Measurements from ENCODE around the gene ARL3.

Gene ARL3

GRCh38 chr10:102665904-102666509, 48.2 kb downstream of the ARL3 start:
- peaks cover 21% of the 10 kb centered on the region for H3K4me1 ChIP-seq (ENCODE audit: insufficient read depth, insufficient read length)
- DNase-seq (ENCODE audit: low read depth, low spot score) = no peak
- no peaks in the 10 kb centered on the region for H3K36me3 ChIP-seq (ENCODE audit: insufficient read depth, insufficient read length, low read length)
- no peak overlapping the region for H3K9ac ChIP-seq (ENCODE audit: insufficient read length, low read depth)
- TF ChIP-seq SUZ12 (IDR thresholded peaks at IDR 0.05; ENCODE audit: extremely low read depth, insufficient read depth, insufficient read length) (no peak), ZNF274 (IDR thresholded peaks at IDR 0.05; ENCODE audit: low read depth, low read length) (no peak), YY1 (IDR thresholded peaks at IDR 0.05; ENCODE audit: insufficient read depth, insufficient read length) (no peak)
- no peaks in the 10 kb centered on the region for H3K9me3 ChIP-seq (ENCODE audit: insufficient read depth, low read length)
- no peak overlapping the region for H3K4me3 ChIP-seq (ENCODE audit: insufficient read length, low read depth)
- no peaks in the 10 kb centered on the region for H3K27me3 ChIP-seq (ENCODE audit: insufficient read depth, insufficient read length)

- H3K9me3 ChIP-seq (ENCODE audit: insufficient read depth, low read length) = no peaks in the 10 kb centered on the region
- H3K27me3 ChIP-seq (ENCODE audit: insufficient read depth, insufficient read length) = no peaks in the 10 kb centered on the region
- DNase-seq (ENCODE audit: low read depth, low spot score) = no peak
- H3K4me1 ChIP-seq (ENCODE audit: insufficient read depth, insufficient read length) = peaks cover 18% of the 10 kb centered on the region
- H3K36me3 ChIP-seq (ENCODE audit: insufficient read depth, insufficient read length, low read length) = peaks cover 26% of the 10 kb centered on the region
- H3K4me3 ChIP-seq (ENCODE audit: insufficient read length, low read depth) = no peak overlapping the region
- H3K9ac ChIP-seq (ENCODE audit: insufficient read length, low read depth) = no peak overlapping the region
- TF ChIP-seq ZNF274 (IDR thresholded peaks at IDR 0.05; ENCODE audit: low read depth, low read length) (no peak), YY1 (IDR thresholded peaks at IDR 0.05; ENCODE audit: insufficient read depth, insufficient read length) (no peak), SUZ12 (IDR thresholded peaks at IDR 0.05; ENCODE audit: extremely low read depth, insufficient read depth, insufficient read length) (no peak)
These were observed 52.6 kb downstream of the ARL3 start for GRCh38 chr10:102661658-102662028.

GRCh38 chr10:102660888-102661657, 53.1 kb downstream of the ARL3 start:
- no peaks in the 10 kb centered on the region for H3K9me3 ChIP-seq (ENCODE audit: insufficient read depth, low read length)
- TF ChIP-seq ZNF274 (IDR thresholded peaks at IDR 0.05; ENCODE audit: low read depth, low read length) = no peak
- no peak for TF ChIP-seq SUZ12 (IDR thresholded peaks at IDR 0.05; ENCODE audit: extremely low read depth, insufficient read depth, insufficient read length)
- TF ChIP-seq YY1 (IDR thresholded peaks at IDR 0.05; ENCODE audit: insufficient read depth, insufficient read length) = no peak
- H3K9ac ChIP-seq (ENCODE audit: insufficient read length, low read depth) = peak overlapping the region; percentile 21
- DNase-seq (ENCODE audit: low read depth, low spot score) = no peak
- H3K4me1 ChIP-seq (ENCODE audit: insufficient read depth, insufficient read length) = peaks cover 18% of the 10 kb centered on the region
- H3K4me3 ChIP-seq (ENCODE audit: insufficient read length, low read depth) = no peak overlapping the region
- H3K27me3 ChIP-seq (ENCODE audit: insufficient read depth, insufficient read length) = no peaks in the 10 kb centered on the region
- peaks cover 32% of the 10 kb centered on the region for H3K36me3 ChIP-seq (ENCODE audit: insufficient read depth, insufficient read length, low read length)

GRCh38 chr10:102658802-102659201, 55.4 kb downstream of the ARL3 start:
- Histone ChIP-seq H3K4me1 (ENCODE audit: insufficient read depth, insufficient read length) (peaks cover 14% of the 10 kb centered on the region), H3K36me3 (ENCODE audit: insufficient read depth, insufficient read length, low read length) (peaks cover 50% of the 10 kb centered on the region), H3K4me3 (ENCODE audit: insufficient read length, low read depth) (no peak overlapping the region), H3K9me3 (ENCODE audit: insufficient read depth, low read length) (no peaks in the 10 kb centered on the region), H3K9ac (ENCODE audit: insufficient read length, low read depth) (no peak overlapping the region), H3K27me3 (ENCODE audit: insufficient read depth, insufficient read length) (no peaks in the 10 kb centered on the region)
- no peak for TF ChIP-seq SUZ12 (IDR thresholded peaks at IDR 0.05; ENCODE audit: extremely low read depth, insufficient read depth, insufficient read length)
- TF ChIP-seq YY1 (IDR thresholded peaks at IDR 0.05; ENCODE audit: insufficient read depth, insufficient read length) = no peak
- TF ChIP-seq ZNF274 (IDR thresholded peaks at IDR 0.05; ENCODE audit: low read depth, low read length) = no peak
- no peak for DNase-seq (ENCODE audit: low read depth, low spot score)

- Histone ChIP-seq H3K27me3 (ENCODE audit: insufficient read depth, insufficient read length) (no peaks in the 10 kb centered on the region), H3K4me1 (ENCODE audit: insufficient read depth, insufficient read length) (peaks cover 14% of the 10 kb centered on the region), H3K9ac (ENCODE audit: insufficient read length, low read depth) (no peak overlapping the region), H3K9me3 (ENCODE audit: insufficient read depth, low read length) (no peaks in the 10 kb centered on the region), H3K4me3 (ENCODE audit: insufficient read length, low read depth) (no peak overlapping the region), H3K36me3 (ENCODE audit: insufficient read depth, insufficient read length, low read length) (peaks cover 57% of the 10 kb centered on the region)
- no peak for TF ChIP-seq ZNF274 (IDR thresholded peaks at IDR 0.05; ENCODE audit: low read depth, low read length)
- no peak for TF ChIP-seq SUZ12 (IDR thresholded peaks at IDR 0.05; ENCODE audit: extremely low read depth, insufficient read depth, insufficient read length)
- TF ChIP-seq YY1 (IDR thresholded peaks at IDR 0.05; ENCODE audit: insufficient read depth, insufficient read length) = no peak
- DNase-seq (ENCODE audit: low read depth, low spot score) = no peak
These were observed 56.0 kb downstream of the ARL3 start for GRCh38 chr10:102657984-102658724.

- Histone ChIP-seq H3K27me3 (ENCODE audit: insufficient read depth, insufficient read length) (no peaks in the 10 kb centered on the region), H3K4me1 (ENCODE audit: insufficient read depth, insufficient read length) (peaks cover 14% of the 10 kb centered on the region), H3K9me3 (ENCODE audit: insufficient read depth, low read length) (no peaks in the 10 kb centered on the region), H3K9ac (ENCODE audit: insufficient read length, low read depth) (no peak overlapping the region), H3K4me3 (ENCODE audit: insufficient read length, low read depth) (no peak overlapping the region), H3K36me3 (ENCODE audit: insufficient read depth, insufficient read length, low read length) (peaks cover 60% of the 10 kb centered on the region)
- no peak for DNase-seq (ENCODE audit: low read depth, low spot score)
- TF ChIP-seq YY1 (IDR thresholded peaks at IDR 0.05; ENCODE audit: insufficient read depth, insufficient read length) (no peak), SUZ12 (IDR thresholded peaks at IDR 0.05; ENCODE audit: extremely low read depth, insufficient read depth, insufficient read length) (no peak), ZNF274 (IDR thresholded peaks at IDR 0.05; ENCODE audit: low read depth, low read length) (no peak)
These were observed 56.7 kb downstream of the ARL3 start for GRCh38 chr10:102657451-102657850.

All from NT2/D1 (cell line).